HG02870 (cell line): ENCODE measurements around the gene MC1R.
"Not testable (repeated sequence)": the region's sequence is repeated elsewhere in the genome, so short reads cannot be mapped to it uniquely, and the experiment has no call there.

ENCODE experiments used
- ATAC-seq: cut with Tn5 transposase; IDR thresholded peaks from one replicate; pipeline ENCODE4 v1.9.1; 2021; ENCODE audit warnings: mild to moderate bottlenecking, moderate library complexity; ENCODE audit not compliant: unreplicated experiment

Gene MC1R

DNA sequence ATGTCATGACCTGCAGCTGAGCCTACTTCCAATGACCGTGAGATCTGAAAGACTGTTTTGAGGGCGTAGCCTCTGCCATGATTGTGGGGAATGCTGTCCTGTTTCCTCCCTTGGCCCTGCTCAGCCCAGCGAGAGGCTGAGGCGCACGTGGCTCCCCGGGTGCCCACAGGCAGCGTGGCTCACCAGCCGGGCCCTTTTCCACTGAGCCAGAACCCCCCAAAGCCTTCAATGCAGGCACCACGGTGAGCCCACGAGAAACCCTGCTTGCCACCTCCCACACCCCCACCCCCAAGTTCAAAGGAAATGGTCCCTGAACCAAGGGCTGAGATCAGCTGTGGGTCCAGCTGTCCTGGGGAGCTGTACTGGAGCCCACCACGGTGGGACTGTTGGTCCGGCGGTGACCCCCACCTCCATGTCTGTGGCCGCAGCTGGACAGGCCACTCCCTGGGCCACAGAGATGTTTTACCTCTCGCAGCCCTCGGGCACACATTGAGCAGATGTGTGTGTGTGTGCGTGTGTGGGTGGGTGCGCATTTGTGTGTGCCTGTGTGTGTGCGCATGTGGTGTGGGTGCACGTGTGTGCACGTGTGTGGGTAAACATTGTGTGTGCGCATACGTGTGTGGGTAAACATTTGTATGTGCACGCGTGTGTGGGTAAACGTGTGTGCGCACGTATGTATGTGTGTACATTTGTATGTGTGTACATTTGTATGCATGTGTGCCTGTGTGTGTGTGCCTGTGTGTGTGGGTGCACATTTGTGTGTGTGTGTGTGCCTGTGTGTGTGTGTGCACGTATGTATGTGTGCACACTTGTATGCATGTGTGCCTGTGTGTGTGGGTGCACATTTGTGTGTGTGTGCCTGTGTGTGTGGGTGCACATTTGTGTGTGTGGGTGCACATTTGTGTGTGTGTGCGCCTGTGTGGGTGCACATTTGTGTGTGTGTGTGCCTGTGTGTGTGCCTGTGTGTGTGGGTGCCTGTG lies 5.0 kb upstream of the MC1R start:
- ATAC-seq, result no peak

DNA sequence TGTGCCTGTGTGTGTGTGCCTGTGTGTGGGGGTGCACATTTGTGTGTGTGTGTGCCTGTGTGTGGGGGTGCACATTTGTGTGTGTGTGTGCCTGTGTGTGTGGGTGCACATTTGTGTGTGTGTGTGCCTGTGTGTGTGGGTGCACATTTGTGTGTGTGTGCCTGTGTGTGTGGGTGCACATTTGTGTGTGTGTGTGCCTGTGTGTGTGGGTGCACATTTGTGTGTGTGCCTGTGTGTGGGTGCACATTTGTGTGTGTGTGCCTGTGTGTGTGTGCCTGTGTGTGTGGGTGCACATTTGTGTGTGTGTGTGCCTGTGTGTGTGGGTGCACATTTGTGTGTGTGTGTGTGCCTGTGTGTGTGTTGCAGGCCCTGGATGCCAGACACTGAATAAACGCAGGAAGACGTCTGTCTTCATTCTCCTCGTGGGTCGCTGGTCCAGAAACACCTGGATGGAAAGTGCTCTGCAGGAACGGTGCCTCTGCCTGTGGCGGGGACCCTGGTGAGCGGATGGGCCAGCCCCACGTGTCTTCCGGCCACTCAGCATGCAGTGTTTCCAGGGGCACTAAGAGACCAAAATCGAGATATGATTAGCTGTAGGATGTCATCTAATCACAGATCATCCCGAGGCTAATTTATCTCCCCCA lies 3.9 kb upstream of the MC1R start:
- ATAC-seq, result not testable (repeated sequence)

DNA sequence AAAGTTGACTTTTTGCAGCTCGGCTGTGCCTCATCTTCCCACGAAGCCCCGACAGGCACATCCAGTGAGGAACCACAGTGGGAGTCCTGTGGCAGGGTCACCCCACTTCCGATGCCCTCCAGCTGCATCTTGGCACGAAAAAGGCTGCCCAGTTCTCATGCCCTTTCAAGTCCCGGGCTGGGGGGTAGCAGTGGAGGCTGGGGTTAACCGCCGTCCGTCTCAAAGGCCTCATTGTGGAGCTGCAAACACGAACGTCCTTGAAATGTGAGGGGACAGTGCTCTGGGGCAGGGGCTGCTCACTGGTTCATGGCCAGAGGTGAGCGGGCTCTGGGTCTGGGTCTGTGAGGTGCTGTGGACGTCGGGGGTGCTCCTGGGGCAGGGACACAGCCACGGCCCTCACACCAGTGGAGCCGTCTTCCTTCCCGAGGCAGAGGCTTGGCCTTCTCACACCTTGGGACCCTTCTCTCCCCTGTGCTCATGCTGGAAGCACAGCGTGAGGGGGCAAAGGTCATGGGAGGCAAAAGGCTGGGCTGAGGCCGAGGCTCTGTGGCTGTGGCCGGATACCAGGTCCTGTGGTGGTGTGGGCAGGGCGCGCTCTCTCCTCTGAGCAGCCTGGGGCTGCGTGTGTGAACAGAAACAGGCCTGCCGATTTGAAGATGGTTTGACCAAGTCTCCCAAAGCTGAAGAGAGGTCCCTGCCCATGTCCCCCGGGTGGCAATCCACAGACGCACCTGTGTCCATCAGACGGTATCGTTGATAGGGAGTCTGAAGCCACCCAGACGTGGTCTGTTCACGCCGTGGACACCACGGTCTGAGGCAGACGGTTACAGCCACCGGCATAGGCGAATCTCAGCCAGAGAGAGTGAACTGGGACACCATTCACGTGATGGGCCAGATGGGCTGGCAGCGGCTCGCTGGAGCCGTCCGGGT lies 3.1 kb upstream of the MC1R start:
- no peak for ATAC-seq

DNA sequence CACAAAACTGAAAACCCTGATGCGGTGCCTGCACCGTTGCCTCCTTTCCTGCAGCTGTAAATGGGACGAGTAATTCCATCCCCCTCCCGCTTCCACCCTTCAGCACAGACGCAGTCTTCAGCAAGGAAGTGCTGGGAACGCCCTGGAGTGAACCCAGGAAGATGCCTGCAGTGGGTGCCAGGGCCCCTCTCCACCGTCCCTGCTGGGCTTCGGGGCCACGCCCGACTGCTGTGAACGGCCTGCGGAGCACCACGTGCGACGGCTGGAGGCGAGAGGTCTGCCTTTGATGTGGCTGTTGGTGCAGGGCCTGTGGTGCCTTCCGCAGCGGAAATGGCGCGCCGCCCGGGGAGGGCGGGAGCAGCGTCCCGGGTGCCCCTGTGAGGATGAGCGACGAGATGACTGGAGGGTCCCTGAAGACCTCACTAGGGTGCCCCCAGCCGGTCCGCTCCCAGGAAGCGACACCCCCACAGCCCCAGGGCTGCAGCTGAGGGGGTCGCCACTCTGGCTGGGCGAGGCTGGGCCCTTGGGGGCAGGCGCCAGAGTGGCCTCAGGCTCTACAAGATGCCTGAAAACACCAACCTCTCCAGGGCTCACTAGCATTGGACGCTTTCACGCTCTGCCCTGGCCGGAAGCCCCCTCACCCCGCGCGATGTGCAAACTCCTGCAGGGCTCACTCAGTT lies 749 bp upstream of the MC1R start:
- peak; percentile 73 for ATAC-seq

DNA sequence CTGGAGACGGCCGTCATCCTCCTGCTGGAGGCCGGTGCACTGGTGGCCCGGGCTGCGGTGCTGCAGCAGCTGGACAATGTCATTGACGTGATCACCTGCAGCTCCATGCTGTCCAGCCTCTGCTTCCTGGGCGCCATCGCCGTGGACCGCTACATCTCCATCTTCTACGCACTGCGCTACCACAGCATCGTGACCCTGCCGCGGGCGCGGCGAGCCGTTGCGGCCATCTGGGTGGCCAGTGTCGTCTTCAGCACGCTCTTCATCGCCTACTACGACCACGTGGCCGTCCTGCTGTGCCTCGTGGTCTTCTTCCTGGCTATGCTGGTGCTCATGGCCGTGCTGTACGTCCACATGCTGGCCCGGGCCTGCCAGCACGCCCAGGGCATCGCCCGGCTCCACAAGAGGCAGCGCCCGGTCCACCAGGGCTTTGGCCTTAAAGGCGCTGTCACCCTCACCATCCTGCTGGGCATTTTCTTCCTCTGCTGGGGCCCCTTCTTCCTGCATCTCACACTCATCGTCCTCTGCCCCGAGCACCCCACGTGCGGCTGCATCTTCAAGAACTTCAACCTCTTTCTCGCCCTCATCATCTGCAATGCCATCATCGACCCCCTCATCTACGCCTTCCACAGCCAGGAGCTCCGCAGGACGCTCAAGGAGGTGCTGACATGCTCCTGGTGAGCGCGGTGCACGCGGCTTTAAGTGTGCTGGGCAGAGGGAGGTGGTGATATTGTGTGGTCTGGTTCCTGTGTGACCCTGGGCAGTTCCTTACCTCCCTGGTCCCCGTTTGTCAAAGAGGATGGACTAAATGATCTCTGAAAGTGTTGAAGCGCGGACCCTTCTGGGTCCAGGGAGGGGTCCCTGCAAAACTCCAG lies 1.1 kb downstream of the MC1R start:
- ATAC-seq, result no peak

DNA sequence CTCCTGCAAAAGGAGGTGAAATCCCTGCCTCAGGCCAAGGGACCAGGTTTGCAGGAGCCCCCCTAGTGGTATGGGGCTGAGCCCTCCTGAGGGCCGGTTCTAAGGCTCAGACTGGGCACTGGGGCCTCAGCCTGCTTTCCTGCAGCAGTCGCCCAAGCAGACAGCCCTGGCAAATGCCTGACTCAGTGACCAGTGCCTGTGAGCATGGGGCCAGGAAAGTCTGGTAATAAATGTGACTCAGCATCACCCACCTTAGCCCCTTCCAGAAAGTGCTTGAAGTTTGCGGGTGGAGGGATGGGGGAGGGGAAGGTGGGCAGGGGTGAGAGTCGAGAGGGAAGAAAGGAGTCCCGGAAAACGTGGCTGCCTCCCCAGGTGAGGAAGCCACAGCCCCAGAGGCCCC lies 2.1 kb downstream of the MC1R start:
- no peak for ATAC-seq

DNA sequence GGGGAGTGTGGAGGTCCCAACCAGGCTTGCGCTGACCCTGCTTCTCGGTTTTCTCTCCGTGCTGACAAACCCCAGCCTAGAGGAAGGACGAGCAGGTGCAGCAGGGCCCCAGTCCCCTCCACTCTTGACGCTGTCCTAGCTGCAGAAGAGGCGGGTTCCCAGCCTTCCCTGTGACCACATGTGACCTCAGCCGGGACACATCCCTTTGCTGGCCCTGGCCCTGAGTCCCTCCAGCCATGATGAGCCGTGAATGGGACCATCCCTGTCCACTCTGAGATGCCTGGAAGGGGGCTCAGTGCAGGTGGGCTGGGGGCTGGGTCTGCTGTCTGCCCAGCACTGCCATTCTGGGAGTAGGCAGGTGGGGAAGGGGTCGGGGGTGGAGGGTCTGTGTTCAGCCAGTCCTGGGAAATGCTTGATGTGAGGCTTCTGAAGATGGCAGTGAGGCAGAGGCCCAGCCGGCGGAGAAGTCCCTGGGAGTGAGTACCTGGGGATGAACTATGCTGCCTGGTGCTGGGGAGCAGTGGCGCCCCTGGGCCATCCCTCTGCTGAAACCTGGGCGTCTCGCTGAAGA lies 2.6 kb downstream of the MC1R start:
- ATAC-seq, result no peak

DNA sequence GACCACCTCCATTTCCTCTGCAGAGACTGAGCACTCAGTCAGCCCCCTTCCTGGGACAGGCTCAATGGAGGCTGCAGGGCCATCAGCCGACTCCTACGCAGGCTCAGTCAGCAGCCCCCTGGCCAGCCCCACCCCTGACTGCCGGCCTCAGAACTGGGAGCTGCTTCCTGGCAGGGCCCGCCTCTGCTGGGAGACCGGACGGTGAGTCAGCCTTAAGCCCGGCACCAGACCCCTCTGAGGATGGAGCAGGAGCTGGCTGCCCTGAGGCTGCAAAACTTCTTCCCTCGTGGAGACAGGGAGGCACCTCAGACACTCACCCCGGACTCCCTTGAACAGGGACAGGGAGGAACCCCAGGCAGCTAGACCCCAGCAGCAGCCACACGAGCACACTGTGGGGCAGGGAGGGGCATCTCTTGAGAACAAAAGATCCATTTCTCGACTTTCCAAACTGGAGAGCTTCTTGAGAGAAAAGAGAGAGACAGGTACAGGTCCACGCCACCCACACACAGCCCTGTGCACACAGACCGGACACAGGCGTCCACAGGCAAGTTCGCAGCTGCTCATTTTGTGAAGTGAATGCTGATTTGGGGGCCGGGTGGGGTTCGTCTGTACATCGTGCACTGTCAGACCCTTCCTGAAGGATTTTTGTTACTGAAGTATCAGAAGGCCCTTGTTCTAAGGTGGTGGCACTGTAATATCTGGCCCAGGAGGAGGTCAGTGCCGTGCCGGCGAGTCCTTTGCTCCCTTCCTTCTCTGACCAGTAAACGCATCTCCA lies 3.2 kb downstream of the MC1R start:
- no peak for ATAC-seq

DNA sequence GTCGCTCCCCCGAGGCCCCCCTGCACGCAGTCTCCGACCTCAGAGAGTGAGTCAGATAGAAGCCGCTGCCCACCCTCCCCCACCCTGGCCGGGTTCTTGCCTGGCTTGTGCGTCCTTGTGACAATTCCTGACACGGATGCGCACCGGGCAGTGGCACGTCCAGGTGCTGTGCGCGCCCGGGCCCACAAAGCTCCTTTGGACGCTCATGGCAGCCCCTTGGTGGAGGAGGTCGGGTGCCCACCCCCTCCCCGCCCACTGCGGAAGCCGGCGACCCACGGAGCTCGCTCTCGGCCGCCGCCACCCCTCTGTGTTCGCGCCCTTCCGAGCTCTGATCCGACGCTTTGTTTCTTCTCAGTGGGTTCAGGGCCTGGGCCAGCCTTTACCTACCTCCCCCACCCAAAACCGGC lies 3.8 kb downstream of the MC1R start:
- ATAC-seq, result no peak

DNA sequence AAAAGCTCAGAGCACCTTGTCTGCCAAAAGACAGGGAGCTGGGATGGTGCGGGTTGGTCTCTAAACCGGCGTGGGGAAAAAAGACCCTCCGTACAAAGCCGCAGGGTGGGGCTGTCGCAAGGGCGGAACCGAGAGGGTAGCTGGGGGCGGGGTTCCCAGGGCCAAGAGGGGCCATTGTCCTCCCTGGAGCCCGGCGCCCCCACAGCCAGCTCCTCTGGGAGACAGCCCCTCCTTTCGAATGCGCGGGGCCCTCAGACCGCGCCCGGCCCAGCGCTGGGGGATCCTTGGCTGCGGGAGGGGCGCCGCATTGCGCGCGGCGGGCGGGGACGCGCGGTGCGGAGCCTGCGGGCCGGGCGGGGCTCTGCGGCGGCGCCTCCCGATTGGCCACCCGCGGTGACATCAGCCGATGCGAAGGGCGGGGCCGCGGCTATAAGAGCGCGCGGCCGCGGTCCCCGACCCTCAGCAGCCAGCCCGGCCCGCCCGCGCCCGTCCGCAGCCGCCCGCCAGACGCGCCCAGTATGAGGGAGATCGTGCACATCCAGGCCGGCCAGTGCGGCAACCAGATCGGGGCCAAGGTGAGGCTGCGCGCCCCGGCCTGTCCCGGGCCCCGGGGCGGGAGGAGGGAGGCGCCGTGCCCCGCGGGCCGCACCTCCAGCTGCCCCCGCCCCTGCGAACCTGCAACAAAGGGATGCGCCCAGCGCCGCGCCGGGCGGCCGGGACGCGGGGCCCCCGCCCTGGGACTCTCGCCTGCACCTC lies 4.4 kb downstream of the MC1R start, which contains the start of gene TUBB3:
TSS of gene TUBB3 (plus strand) at position 459 of the 756 bp plus-strand sequence. CDS start at position 519, 60 bp downstream.
- ATAC-seq, result no peak

DNA sequence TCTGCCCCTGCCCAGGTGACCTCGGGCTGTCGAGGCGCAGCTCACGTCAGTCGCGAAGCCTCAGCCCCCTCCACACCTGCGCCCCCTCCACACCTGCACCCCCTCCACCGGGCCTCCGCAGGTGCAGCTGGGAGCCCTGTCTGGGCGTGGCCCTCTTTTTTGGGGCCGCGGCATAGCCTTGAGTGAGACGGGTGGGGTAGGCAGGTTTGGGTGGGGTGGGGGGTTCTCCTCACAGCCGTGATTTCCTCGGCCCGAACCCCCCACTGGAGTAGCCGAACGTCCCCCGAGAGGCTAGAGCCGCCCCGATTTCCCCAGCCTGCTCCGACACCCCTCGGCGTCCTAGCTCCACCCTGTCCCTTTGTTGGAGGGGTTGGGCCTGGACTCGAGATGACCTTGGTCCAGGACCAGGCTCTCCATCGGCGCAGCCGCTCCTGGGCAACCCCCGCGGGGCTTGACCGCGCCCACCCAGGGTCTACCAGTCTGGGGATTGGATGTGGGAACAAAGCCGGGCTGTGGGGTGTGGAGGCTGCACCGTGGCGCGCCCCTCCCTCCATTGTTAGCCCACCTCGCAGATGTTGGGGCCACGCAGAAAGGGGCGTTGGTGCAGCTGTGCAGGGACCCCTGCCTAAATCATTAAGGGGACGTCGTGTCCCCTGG lies 5.1 kb downstream of the MC1R start:
- ATAC-seq, result no peak

DNA sequence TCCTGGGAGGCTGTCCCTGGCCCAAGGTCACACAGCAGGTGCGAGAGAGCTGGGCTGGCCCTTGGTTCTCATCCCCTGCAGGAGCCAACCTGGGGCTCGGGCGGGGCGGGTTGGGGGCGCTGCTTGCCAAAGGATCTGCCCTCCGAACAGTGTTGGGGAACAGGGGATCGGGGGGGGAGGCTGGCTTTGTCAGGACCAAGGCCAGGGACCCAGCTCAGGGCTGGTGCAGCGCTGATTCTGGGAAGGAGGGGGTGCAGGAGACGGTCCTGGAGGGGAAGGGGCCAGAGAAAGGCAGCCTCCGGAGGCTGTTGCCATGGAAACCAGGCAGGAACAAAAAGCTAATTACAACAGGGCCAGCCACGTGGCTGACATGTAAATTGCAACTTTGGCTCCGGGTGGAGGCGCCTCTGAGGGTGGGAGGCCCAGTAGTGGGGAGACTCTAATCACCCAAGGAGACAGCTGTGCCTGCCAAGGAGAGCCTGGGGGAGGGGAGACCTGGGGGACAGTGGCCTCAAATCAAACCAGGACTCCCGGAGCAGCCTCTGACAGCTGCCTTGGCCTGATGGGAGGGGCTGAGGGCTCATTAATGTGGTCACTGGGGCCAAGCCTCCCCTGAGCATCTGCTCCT lies 5.7 kb downstream of the MC1R start:
- ATAC-seq, result no peak

DNA sequence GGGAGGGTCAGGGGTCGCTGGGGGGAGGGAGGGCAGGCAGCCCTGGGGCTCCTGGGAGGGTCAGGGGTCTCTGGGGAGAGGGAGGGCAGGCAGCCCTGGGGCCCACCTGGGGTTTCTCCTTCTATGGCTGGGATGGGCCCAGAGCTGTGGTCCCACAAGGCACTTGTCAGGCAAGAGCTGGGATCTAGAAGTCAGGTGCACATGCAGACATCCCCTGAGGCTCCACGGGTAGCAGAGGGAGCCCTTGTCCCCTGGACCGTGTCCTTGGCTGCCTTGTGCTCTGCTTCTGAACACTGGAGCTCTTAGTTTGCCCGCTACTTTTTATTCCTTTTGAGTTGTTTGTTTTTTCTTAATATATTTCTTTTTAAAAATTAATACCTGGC lies 6.3 kb downstream of the MC1R start:
- ATAC-seq, result no peak

DNA sequence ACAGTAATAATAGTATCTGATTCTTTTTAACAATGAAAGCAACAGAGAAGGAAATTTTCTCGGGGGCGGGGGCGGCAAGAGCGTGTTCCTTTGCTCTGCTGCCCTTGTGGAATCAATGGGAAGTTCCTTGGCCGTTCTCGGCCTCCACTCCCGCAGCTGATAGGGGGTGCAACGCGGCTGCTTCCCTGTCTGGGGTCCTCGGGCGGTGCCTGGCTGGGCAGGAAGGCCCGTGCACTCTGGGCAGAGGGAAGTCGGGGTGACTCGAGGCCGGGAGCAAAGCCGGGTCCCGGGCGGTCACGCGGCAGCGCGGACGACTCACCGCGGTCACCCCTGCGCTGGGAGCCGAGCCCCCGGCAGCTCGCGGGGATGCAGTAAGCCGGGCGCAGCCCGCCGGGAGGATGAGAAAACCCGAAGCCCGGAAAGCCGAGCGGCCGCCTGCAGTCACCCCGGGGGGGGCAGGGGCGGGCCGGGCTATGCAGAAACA lies 7.0 kb downstream of the MC1R start:
- ATAC-seq, result no peak

DNA sequence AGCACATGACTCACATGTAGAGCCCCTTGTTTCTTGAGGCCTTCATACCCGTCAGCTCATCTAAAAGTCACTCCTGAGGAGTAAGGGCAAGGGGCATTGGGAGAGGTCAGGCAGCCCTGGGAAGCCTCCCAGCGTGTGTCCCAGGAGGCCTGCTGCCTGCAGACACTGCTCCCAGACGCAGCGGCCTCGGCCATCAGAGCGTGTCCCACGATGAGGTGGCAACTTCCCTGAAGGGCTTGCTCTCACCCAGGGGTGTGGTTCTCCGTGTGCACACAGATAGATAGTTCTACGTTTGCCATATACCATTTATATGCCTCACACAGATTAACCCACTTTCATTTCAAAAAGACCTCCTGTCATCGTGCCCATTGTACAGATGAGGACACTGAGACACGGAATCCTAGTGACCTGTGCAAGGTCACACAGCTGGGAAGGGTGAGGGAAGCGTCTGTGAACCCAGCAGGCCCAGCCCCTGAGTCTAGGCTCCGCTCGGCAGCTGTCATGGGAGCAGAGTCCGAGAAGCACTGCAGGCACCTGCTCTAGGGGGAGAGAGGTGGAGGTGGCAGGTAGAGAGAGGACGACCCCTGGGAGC lies 12.7 kb downstream of the MC1R start:
- ATAC-seq, result no peak

DNA sequence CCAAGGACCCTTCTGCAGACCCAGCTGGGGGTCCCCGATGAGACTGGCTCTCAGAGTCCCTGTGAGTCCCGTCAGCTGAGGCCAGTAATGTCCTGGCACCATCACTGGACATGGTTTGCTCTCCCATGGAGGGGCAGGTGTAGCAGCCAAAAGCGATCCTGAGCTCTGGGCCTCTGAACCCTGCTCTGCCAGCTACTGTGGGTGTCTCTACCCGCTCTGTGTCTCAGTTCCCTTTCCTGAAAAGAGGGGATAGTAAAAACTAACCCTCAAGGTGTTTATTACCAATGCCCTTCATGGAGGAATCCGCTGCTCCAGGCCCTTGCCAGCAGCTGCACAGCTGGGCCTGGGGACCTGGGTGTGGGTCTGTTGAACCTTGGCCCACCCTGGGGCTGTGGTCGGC lies 13.3 kb downstream of the MC1R start:
- ATAC-seq, result no peak
